LoVo (cell line): ENCODE results near the gene TMEM126B.
A peak's percentile ranks its signal among the peaks of the same experiment; 100 is the strongest.
"Not testable (repeated sequence)": the region's sequence is repeated elsewhere in the genome, so short reads cannot be mapped to it uniquely, and the experiment has no call there.

Experiments
- DNase-seq: peaks from one replicate; pipeline ENCODE4 v3.0.0-alpha.2; 2016; ENCODE audit warnings: low spot score

Gene TMEM126B

GRCh38 chr11:85647604-85648299 lies 19.4 kb downstream of the TMEM126B start, which contains the start of gene TMEM126A:
TSS of gene TMEM126A (plus strand) at chr11:85647967. CDS start at chr11:85650256, 2,289 bp downstream.
- DNase-seq: peak; percentile 90

DNA sequence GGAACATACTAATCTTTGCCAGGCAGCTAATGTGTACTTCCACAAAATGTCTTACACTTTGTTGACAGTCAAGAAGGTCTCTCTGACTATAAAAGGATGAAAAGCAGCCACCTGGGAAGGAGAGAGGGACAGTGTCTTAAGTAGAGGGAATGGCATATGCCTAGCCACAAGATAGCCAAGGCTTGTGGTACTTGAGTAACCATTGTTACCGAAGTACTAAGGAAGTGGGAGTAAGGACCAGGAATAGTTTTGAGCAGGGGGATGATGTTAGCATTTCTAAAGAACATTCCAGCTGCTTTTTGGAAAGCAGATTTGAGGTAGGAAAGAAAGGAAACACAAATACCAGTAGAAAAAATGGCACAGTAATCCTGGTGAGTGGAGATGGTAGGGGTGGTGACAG lies 22.7 kb downstream of the TMEM126B start:
- DNase-seq: no peak

DNA sequence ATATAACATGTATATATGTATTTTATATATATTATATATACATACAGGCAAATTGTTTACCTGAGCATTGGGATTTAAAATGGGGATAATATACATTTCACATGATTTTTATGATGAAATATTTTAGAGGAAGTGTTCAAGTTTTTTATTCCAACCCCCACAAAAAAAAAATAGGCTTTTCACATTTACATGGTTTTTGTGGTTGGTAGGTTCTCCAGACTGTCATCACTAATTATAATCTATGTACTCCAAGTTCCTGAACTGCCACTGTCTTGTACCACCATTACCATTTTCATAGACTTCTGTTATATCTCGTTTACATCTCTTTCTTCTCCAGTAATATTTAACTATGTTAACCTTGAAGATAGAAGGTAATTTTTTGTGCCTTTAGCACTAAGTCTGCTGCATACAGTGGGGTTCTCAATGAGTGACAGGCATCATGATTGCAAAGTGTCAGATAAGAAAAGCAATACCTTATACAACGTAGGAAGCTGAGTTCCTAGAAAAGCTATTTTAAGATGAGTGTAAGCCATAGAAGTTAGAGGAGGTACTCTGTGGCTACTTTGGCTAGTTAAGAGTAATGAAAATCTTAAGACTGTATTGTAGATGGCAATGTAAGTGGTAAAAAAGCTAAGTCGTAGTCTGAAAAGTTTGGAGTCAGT lies 24.5 kb downstream of the TMEM126B start:
- no peak for DNase-seq

DNA sequence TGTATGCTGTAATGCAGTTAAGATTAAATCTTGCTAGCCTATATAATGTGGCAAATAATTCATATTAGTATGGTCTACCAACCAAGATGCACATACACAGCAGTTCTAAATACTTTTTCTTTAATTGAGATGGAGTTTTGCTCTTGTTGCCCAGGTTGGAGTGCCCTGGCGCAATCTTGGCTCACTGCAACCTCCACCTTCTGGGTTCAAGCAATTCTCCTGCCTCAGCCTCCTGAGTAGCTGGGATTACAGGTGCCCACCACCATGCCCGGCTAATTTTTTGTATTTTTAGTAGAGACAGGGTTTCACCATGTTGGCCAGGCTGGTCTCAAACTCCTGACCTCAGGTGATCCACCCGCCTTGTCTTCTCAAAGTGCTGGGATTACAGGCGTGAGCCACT lies 25.9 kb downstream of the TMEM126B start:
- not testable (repeated sequence) for DNase-seq

GRCh38 chr11:85656777-85657176 lies 28.4 kb downstream of the TMEM126B start:
- no peak for DNase-seq

DNA sequence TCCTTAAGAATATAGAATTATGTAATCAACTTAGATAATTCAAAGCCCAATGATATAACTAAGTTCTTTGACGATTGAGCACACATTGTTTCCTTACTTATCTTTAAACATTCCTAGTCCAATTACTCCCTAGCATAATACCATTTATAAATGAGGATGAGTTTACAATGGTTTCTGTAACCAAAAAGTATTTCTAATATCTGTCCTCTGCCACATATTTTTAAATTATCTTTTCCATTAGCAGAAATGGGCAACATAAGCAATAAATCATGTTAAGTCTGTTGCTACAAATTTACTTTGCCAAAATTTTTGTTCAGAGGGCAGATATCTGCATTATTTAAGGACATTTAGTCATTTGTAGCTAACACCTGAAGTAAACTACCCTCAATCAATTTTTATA lies 29.8 kb downstream of the TMEM126B start:
- DNase-seq: no peak

DNA sequence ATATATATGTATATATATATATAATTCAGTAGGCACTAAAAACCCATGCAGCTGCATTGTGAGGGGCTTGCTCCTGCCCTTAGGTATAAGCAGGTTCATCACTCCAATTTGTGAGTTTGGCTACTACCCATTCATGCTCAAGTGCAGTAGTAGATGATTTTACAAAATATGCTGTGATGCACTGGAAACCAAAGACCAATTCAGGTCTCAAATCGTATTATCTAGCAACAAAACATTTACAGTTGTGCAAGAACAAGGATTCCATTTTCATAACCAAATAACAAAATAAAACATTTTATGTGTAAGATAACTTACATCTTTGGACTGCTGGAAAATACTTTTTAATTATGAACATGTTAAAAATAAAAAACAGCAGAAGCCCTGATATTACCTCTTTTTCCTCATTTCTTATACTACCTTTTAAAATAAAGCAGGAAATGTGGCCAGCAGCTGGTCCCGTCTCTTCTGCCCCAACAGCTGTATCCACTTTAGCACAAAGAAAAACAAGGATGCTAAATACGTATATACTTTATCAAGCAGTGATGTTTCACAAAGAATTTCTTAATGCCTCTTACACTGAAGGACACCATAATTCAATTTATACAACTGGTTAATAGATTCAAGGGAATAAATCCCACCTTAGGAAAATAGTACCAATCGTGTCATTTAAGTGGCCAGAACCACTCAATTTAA lies 33.7 kb downstream of the TMEM126B start:
- no peak for DNase-seq

GRCh38 chr11:85663080-85663752 lies 34.8 kb downstream of the TMEM126B start:
- no peak for DNase-seq

DNA sequence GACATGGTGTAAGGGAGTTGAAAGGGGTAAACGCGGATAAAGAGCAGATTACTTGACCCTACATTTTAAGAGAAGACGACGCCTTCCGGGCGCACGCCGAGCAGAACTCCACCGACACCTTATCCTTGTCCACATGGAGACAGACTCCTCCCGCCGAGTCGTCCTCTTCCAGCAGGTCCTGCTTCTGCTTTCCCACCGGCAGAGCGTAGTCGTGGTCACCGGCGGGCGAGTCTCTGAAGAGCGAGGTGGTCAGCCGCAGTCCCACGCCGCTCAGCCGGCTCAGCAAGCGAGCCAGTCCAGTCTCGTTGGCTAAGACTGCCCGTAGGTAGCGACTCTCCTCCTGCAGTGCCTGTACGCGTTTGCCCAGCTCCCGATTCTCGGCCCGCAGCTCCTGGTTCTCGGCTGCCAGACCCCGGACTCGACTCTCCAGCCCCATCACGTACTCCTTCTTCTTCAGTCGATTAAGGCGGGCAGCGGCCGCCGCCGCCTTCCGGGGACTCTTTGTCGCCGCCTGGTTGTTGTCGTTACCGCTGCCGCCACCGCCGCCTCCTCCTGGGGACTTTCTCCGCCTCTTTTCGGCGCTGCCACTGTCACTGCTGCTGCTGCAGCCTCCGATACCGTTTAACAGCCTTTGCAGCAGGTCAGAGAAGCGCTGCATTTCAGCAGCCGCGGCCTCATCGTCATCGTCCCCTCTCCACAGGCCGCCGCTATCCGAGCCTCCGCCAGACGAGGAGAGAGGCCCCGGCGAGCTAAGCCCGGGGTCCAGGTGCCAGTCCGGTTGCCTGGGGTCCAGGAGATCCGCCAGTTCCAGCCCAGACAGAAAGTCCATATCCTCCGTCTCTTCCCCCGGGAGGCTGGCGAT lies 35.6 kb downstream of the TMEM126B start:
- DNase-seq: peak; percentile 73

DNA sequence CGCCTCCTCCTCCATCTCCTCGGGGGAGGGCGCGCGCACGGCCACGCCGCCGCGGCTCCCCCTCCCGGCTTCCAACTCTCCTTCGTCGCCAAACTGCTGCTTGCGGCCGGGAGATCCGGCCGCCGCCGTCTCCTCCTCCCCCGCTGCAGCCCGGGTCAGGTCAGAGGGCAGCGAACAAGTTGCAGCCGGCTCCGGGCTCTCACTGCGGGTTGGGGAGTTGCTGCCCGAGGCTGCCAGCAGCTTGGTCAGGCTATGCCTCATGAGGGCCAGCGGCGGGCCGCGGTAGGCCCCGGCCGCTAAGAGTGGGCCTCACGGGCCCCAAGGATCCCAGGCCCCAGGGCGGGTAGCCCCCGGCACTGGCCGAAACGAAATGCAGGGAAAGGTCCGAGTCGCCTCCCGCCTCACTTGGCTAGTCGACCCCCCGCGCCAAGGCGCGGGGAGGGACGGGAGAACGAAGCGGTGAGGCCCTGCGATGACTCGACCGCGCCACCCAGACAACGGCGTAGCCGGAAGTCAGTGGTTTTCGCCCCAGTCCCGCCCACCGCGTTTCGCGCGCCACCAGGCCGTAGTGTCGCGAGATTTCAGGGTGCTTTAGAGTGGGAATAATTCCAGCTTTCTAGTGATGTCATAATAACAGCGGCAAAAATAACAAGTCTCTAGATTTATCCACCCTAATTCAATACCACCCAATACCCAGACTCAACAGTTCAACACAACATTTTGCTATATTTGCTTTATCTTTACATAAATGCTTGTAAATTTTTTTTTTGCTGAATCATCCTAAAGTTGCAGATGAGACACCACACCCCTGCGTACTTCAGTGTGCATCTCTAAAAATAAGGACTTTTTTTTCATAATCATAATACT lies 36.5 kb downstream of the TMEM126B start, which contains the start of gene CREBZF:
Gene CREBZF, minus strand, starts transcription at position 515 of the 867 bp plus-strand sequence. Its CDS starts 254 bp downstream, at position 261.
- peak; percentile 96 for DNase-seq

DNA sequence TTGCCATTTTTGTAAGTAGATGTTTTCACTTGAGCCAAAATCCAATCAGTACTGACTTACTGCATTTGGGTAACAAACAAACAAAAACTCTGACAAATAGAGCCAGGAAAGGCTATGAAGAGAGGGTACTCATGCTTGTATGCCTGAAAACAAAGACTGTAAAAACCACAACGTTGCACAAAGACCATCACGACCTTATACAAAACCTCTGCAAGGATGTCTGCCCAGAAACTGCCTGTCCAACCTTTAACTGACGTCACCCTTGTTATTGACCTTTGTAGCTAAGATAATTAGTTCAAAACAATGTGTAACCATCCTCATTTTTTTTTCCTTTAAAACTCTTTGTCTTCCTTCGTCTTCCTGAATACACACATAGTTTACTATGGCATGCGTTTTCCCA lies 37.3 kb downstream of the TMEM126B start:
- DNase-seq: no peak

DNA sequence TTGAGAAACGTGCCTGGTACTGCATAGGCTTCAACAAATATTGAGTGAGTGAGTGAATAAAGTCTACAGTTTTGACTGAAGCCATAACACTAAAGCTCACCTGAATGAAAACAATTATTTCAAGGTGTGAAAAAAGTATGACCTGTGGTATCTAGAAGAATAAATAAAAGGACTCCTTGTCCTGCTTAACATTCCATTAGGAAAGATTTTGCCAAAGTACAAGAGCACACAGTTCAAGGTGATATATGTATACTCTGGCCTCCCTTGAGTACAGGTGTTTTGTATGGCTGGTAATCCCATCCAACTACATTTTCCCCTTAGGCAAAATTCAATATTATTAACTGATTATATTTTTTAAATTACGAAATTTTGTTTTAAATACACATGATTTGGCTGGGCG lies 38.3 kb downstream of the TMEM126B start:
- no peak for DNase-seq

DNA sequence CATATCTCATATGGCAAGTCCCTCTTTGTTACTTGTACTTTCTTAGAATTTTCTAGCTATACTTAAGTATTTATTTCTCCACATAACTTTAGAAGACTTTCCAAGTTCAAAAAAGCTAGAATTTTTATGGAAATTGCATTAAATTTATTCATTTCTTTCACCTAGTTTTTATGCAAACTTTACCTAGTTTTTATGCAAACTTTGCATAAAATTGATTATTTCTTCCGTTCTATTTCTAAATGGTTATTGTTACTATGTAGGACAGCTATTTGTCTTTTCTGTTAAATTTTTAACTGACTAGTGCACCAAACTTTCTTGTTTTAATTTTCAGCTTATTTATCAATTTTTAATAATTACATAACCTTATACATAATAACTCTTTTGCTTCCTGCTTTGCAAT lies 39.8 kb downstream of the TMEM126B start:
- no peak for DNase-seq

DNA sequence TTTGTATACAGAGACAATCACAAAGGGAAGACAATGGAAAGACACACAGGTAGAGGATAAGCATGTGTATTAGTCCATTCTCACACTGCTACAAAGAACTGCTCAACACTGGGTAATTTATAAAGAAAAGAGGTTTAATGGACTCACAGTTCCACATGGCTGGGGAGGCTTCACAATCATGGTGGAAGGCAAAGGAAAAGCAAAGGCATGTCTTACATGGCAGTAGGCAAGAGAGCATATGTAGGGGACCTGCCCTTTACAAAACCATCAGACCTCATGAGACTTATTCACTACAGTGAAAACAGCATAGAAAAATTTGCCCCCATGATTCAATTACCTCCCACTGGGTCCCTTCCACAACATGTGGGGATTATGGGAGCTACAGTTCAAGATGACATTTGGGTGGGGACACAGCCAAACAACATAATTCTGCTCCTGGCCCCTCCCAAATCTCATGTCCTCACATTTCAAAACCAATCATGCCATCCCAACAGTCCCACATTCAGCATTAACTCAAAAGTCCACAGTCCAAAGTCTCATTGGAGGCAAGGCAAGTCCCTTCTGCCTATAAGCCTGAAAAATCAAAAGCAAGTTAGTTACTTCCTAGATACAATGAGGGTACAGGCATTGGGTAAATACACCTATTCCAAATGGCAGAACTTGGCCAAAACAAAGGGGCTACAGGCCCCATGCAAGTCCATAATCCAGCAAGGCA lies 42.7 kb downstream of the TMEM126B start:
- not testable (repeated sequence) for DNase-seq

DNA sequence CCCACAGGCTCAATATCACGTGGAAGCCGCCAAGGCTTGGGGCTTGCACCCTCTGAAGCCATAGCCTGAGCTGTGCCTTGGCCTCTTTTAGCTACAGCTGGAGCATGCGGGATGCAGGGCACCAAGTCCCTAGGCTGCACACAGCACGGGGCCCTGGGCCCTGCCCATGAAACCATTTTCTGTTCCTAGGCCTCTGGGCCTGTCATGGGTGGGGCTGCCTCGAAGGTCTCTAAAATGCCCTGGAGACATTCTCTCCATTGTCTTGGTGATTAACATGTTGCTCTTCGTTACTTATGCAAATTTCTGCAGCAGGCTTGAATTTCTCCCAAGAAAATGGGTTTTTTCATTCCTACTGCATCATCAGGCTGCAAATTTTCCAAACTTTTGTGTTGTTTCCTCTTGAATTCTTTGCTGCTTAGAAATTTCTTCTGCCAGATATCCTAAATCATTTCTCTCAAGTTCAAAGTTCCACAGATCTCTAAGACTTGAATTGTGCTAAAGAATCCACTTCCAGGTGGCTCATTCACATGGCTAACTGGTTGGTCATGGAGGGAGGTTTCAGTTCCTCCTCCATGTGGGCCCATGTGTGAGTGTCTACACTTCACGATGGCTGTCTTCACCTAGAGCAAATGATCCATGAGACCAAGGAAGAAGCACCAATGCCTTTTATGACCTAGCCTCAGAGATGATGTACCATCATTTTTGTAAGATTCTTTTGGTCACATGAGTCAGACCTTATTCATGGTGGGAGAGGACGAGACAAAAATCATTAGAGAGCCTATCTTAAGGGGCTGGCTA lies 43.9 kb downstream of the TMEM126B start:
- DNase-seq: no peak

- no peak for DNase-seq
Observed at GRCh38 chr11:85673393-85673792, 45.0 kb downstream of the TMEM126B start.

GRCh38 chr11:85679576-85679975 lies 51.2 kb downstream of the TMEM126B start:
- DNase-seq: no peak

DNA sequence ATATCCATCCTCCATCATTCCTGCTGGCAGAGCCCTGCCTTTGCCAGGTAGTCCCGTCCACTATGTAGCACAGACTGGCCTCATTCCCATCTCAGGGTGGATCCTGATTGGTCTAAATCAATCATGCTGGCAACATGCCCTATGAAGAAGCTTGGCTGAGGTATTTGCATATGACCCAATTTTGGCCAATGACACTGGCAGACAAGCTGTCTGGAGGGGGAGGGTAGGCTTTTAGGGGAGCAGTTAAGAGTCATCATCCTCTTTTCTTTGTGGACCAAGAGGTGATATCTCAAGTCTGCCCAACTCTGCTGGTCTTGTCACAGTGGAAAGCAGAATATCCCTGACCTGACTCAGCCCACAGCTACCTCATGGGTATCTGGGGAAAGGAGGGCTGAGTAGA lies 52.5 kb downstream of the TMEM126B start:
- DNase-seq: no peak
